Loucy (cell line): ENCODE measurements around the gene ROR1.

Experiments used
- H2AFZ ChIP-seq: fragments of 200-600 bp; sonication (generic); 2 replicates; pipeline ENCODE4 v1.6.0; 2016; ENCODE audit warnings: antibody characterized with exemption, mild to moderate bottlenecking, low read length, moderate library complexity
- H3F3A ChIP-seq: fragments of 200-600 bp; 2 replicates; pipeline ENCODE4 v1.6.0; 2016; ENCODE audit warnings: antibody characterized with exemption, low read depth, mild to moderate bottlenecking
- H3K27me3 ChIP-seq: fragments of 200-600 bp; sonication (generic); 2 replicates; pipeline ENCODE4 v1.6.1; 2014; ENCODE audit warnings: low read length, mild to moderate bottlenecking; ENCODE audit not compliant: insufficient read depth, poor library complexity, severe bottlenecking
- H3K36me3 ChIP-seq: fragments of 200-600 bp; sonication (generic); 2 replicates; pipeline ENCODE4 v1.6.1; 2016; ENCODE audit warnings: low read length; ENCODE audit not compliant: insufficient read depth
- H3K4me1 ChIP-seq: fragments of 200-600 bp; sonication (generic); 2 replicates; pipeline ENCODE4 v1.5.1; 2014; ENCODE audit warnings: low read length, mild to moderate bottlenecking; ENCODE audit not compliant: insufficient read depth, poor library complexity, severe bottlenecking
- H3K4me2 ChIP-seq: fragments of 200-600 bp; sonication (generic); 2 replicates; pipeline ENCODE4 v1.6.0; 2014; ENCODE audit warnings: antibody characterized with exemption, low read length, low read depth, mild to moderate bottlenecking; ENCODE audit not compliant: poor library complexity, severe bottlenecking
- H3K4me3 ChIP-seq: fragments of 200-600 bp; sonication (generic); 2 replicates; pipeline ENCODE4 v1.5.1; 2014; ENCODE audit warnings: low read length, mild to moderate bottlenecking, mixed read lengths; ENCODE audit not compliant: poor library complexity, severe bottlenecking
- H3K79me2 ChIP-seq: fragments of 200-600 bp; sonication (generic); 2 replicates; pipeline ENCODE4 v1.6.1; 2014; ENCODE audit warnings: low read length; ENCODE audit not compliant: insufficient read depth
- H3K9ac ChIP-seq: fragments of 200-600 bp; sonication (generic); 2 replicates; pipeline ENCODE4 v1.6.0; 2014; ENCODE audit warnings: mild to moderate bottlenecking, low read depth, low read length, moderate library complexity; ENCODE audit not compliant: poor library complexity, severe bottlenecking
- H3K9me2 ChIP-seq: fragments of 200-600 bp; sonication (generic); replicated peaks from 2 replicates; pipeline ENCODE4 v1.6.1; 2016; ENCODE audit warnings: low read depth, low read length, mixed read lengths
- H3K9me3 ChIP-seq: fragments of 200-600 bp; sonication (generic); 2 replicates; pipeline ENCODE4 v1.6.1; 2014; ENCODE audit warnings: mild to moderate bottlenecking, antibody characterized with exemption, low read length, low read depth; ENCODE audit not compliant: insufficient read depth
- H4K20me1 ChIP-seq: fragments of 200-600 bp; sonication (generic); 2 replicates; pipeline ENCODE4 v1.6.0; 2014; ENCODE audit warnings: antibody characterized with exemption, low read length, mild to moderate bottlenecking; ENCODE audit not compliant: insufficient read depth, poor library complexity, severe bottlenecking
- EZH2phosphoT487 ChIP-seq: fragments of 200-600 bp; IDR thresholded peaks from 2 replicates; pipeline ENCODE4 v1.6.1; 2018; ENCODE audit warnings: antibody characterized with exemption, mild to moderate bottlenecking, moderate library complexity, borderline replicate concordance
- TF ChIP-seq, protein P1 (sequence below): fragments of 200-600 bp; sonication (generic); conservative IDR thresholded peaks from 2 replicates; pipeline ENCODE4 v1.5.1; 2014; ENCODE audit warnings: mild to moderate bottlenecking, antibody characterized with exemption, low read length

The ROR1 gene

DNA sequence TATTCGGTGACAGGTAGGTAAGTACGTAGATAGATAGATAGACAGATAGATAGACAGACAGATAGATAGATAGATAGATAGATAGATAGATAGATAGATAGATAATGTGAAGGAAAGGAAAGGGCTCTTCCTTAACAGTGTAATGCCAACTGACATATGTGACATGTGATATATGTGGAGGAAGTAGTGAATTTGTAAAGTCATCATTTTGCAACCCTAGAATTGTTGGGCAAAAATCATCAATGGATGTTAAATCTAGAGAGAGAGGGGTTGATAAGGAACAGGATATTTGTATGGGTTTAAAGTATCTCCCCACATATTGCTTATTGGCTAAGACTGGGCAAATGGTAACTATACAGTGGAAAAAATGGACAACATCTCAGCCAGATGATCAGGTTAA, 166.6 kb downstream of the ROR1 start:
- Histone ChIP-seq H3K9me3 (no peaks in the 10 kb centered on the region), H3K9me2 (no peaks in the 10 kb centered on the region), H3K4me2 (no peak overlapping the region), H3K4me3 (no peak overlapping the region), H3K4me1 (peaks cover 7% of the 10 kb centered on the region), H3K36me3 (no peaks in the 10 kb centered on the region), H3K79me2 (no peaks in the 10 kb centered on the region), H4K20me1 (no peaks in the 10 kb centered on the region), H3K27me3 (peaks cover 21% of the 10 kb centered on the region), H3F3A (no peaks in the 10 kb centered on the region), H3K9ac (no peak overlapping the region), H2AFZ (no peak overlapping the region)
- no peak for TF ChIP-seq EZH2phosphoT487
- TF ChIP-seq, protein P1, sequence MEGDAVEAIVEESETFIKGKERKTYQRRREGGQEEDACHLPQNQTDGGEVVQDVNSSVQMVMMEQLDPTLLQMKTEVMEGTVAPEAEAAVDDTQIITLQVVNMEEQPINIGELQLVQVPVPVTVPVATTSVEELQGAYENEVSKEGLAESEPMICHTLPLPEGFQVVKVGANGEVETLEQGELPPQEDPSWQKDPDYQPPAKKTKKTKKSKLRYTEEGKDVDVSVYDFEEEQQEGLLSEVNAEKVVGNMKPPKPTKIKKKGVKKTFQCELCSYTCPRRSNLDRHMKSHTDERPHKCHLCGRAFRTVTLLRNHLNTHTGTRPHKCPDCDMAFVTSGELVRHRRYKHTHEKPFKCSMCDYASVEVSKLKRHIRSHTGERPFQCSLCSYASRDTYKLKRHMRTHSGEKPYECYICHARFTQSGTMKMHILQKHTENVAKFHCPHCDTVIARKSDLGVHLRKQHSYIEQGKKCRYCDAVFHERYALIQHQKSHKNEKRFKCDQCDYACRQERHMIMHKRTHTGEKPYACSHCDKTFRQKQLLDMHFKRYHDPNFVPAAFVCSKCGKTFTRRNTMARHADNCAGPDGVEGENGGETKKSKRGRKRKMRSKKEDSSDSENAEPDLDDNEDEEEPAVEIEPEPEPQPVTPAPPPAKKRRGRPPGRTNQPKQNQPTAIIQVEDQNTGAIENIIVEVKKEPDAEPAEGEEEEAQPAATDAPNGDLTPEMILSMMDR: no peak

DNA sequence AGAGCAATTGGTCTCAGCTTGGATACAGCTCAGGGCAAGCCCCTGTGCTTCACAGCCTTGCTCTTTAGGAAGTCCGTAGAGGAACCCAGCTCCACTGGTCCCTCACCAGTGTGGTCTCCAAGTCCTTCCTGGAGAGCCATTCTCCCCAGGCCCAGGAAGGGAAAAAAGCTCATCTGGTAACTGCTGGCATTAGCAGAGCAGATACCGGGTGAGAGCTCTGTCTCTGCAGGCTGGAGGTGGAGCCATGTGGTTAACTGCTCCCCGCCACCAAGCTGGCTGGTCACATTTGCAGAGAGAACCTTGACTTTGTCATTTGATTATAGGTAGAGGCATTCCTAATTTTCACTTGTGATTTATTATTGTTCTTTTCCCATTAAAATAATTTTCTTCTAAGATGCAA, 169.6 kb downstream of the ROR1 start:
- Histone ChIP-seq H3K9ac (no peak overlapping the region), H2AFZ (no peak overlapping the region), H3K27me3 (peaks cover 45% of the 10 kb centered on the region), H3F3A (no peaks in the 10 kb centered on the region), H3K79me2 (no peaks in the 10 kb centered on the region), H3K9me3 (no peaks in the 10 kb centered on the region), H3K4me3 (no peak overlapping the region), H3K36me3 (no peaks in the 10 kb centered on the region), H3K4me2 (no peak overlapping the region), H4K20me1 (no peaks in the 10 kb centered on the region), H3K9me2 (no peaks in the 10 kb centered on the region), H3K4me1 (no peaks in the 10 kb centered on the region)
- no peak for TF ChIP-seq EZH2phosphoT487
- TF ChIP-seq, protein P1: no peak

DNA sequence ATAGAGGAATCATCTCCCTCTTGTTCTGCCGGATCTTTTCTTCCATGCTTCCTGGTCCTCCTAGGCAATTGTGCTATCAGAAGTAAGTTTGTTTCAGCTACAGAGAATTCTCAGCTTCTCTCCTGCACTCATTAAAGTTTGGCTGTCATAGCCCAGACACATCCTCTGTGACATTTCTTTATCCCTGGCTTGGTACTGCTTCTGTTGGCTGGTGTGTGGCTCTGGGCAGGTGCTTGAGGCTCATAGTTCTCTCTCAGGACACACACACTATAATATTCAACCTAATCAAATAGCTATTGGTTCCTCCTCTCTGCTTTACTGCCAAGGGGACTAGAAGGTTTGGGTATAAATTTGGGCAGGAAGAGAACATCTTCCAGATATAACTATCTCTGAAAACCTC, 172.1 kb downstream of the ROR1 start:
- H3K9ac ChIP-seq: no peak overlapping the region
- no peaks in the 10 kb centered on the region for H3K36me3 ChIP-seq
- H2AFZ ChIP-seq: no peak overlapping the region
- H3K79me2 ChIP-seq: no peaks in the 10 kb centered on the region
- H3K9me2 ChIP-seq: no peaks in the 10 kb centered on the region
- no peaks in the 10 kb centered on the region for H3F3A ChIP-seq
- no peaks in the 10 kb centered on the region for H3K9me3 ChIP-seq
- no peaks in the 10 kb centered on the region for H4K20me1 ChIP-seq
- TF ChIP-seq EZH2phosphoT487: no peak
- TF ChIP-seq, protein P1: no peak
- no peaks in the 10 kb centered on the region for H3K4me1 ChIP-seq
- peaks cover 62% of the 10 kb centered on the region for H3K27me3 ChIP-seq
- no peak overlapping the region for H3K4me2 ChIP-seq
- H3K4me3 ChIP-seq: no peak overlapping the region
